HG03442 (cell line): ENCODE measurements around the gene FAM98C.

Experiments used
- ATAC-seq: cut with Tn5 transposase; IDR thresholded peaks from one replicate; pipeline ENCODE4 v1.9.1; 2021; ENCODE audit warnings: mild to moderate bottlenecking, moderate library complexity; ENCODE audit not compliant: unreplicated experiment

Gene FAM98C

GRCh38 chr19:38377052-38377451 lies 25.8 kb upstream of the FAM98C start:
- no peak for ATAC-seq

- no peak for ATAC-seq
These were observed 24.0 kb upstream of the FAM98C start for GRCh38 chr19:38378866-38379265.

DNA sequence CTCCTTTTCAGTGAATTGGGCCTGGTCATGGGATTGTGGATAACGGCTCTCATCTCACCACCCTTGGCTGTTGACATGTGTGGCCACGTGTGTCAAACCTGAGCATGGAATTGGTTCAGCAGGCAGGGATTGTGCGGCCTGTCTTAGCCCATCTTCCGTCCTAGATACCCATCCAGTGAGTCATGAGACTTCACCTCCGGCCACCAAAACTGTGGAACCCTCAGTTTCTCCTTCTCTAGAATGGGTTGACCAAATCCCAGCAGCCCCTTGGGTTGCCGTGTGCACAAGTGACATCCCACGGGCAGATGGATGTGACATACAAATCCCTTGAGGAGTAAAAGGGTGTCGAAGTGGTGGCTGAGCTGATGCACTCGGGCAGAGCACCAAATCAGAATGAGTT lies 21.8 kb upstream of the FAM98C start:
- ATAC-seq, result no peak

GRCh38 chr19:38383184-38383583 lies 19.7 kb upstream of the FAM98C start:
- ATAC-seq, result no peak

DNA sequence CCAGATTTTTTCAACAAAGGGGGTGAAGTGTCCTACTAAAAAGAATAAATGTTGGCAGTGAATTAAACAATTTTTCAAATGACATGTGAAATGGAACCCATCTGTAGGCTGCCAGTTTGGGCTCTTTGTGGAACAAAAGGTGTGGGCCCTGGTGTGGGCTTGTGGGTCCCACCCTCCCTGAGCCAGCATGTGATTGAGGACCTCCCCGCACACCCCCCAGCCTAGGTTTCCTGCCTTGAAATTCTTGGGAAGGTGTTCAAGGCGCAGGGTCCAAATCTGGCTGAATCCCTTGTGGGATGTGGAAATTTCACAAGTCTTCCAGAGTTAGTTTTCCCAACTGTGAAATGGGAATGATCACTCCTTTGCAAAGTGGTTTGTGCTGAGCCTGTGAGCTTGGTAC lies 19.1 kb upstream of the FAM98C start:
- ATAC-seq, result no peak

DNA sequence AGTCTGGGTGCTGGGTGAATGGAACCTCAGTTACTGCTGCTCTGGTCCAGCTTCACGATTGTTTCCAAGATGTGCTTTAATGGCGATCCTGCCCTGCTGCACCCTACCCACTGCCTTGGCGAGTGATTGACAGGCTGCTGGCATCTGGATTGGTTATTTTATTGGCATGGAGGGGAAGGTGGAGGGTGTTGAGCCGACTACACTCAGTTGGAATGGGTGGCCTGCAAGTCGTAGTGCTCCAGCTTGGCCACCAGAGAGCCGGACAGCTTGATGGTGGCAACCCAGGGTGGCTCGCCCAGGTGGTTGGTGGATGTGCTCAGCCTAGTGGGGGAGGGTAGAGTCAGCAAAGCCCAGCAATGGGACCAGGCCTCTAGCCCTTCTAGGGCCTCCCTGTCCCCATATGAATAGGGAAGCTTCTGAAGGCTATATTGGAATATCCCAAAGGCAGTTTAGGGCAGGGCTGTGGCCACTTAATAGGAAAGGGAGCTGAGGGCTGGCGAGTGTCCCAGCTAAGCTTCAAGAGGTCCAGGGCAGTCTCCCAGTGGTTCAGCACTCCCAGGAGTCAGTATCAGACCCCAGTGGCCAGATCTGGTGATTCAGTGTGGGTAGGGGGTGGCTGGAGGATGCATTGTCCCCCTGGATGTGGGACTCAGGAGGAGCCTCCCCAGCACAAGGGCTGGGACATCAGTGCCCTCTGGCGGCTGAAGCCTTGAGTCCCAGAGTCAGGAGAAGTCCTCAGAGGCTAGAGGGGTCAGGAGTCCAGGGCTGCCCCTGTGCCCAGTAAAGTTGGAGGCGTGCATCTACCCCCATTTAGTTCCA lies 18.5 kb upstream of the FAM98C start:
- no peak for ATAC-seq

- ATAC-seq, result no peak
These were observed 17.7 kb upstream of the FAM98C start for GRCh38 chr19:38385057-38385803.

- ATAC-seq, result no peak
These were observed 17.1 kb upstream of the FAM98C start for GRCh38 chr19:38385804-38386257.

- ATAC-seq, result no peak
These were observed 16.5 kb upstream of the FAM98C start for GRCh38 chr19:38386300-38386970.

DNA sequence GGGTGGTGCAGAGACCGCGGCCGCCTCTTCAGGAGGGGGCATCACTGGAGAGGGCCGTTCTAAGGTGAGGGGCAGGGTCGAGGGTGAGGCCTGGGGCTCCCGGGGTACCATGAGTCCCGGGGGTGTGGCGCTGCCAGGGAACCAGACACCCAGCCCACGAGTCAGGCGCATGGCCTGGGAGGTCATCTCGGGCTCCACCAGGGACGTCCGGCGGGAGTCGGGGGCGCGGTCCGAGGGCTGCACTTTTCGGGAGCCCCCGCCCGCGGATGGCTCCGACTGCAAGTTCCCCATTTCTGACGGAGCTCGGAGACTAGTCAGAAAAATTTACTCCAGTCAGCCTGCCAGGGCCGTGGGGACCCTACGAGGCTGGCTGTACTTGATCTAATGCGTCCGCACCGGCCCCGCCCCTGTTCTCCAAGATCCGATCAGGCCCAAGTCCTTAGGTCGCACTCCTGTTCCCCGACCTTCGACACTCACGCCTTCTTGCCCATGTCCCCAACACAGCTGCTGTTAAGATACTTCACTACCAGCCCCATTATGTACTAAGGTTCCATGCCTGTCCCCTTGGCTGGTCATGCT lies 15.8 kb upstream of the FAM98C start:
- ATAC-seq, result no peak

GRCh38 chr19:38387550-38388348 lies 15.1 kb upstream of the FAM98C start, which contains the start of gene GGN:
GGN (minus strand) TSS chr19:38388034; CDS start chr19:38387261, 773 bp downstream.
- ATAC-seq, result peak; percentile 51

- no peak for ATAC-seq
These were observed 14.4 kb upstream of the FAM98C start, which contains the start of gene SPRED3 for GRCh38 chr19:38388349-38389100. SPRED3 (plus strand) TSS chr19:38388697; CDS start chr19:38390303, 1,606 bp downstream.

DNA sequence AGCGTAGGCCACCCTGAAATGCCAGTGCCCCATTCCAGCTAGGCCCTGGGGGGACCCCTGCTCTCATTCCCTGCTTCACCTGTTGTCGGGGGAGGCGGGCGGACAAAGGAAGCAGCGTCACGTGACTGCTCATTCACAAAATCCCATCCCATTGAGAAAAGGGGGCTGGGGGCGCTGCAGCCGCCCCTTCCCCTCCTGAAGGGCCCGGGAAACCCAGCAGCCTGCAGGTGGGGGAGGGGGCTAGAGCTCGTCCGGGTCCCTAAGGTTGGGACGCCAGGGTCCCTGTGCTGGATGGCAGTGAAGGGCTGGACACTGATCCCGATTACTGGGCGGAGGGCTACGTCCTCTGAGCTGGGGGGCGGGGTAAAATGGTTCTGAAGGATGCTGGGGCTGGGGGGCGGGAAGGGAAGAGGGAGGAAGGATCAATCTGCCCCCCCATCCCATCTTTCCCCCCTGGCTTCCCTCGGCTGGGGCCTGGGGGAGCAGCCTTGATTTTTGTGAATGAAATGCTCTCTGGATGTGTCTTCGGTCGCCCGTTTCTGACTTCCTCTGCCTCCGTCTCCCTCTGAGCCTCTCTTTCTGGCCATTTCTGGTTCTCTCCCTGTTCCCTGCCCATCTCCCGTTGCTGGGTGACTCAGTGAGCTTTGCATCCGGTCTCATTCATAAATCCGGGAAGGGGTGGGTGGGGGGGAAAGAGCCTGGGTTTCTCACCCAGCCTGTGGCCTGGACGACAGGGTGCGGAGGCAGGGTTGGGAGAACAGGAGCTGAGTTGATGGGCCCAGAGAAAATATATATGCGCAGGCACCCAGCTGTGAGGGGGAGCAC lies 13.6 kb upstream of the FAM98C start:
- ATAC-seq, result no peak

- no peak for ATAC-seq
These were observed 12.7 kb upstream of the FAM98C start for GRCh38 chr19:38389957-38390924.

- no peak for ATAC-seq
These were observed 10.9 kb upstream of the FAM98C start for GRCh38 chr19:38391911-38392464.

- no peak for ATAC-seq
These were observed 10.1 kb upstream of the FAM98C start for GRCh38 chr19:38392707-38393308.

GRCh38 chr19:38394488-38394887 lies 8.4 kb upstream of the FAM98C start:
- ATAC-seq, result no peak
